NCI-H510A (cell line): ENCODE measurements around the gene CYP2D6.
A peak's percentile ranks its signal among the peaks of the same experiment; 100 is the strongest.

Experiments used
- DNase-seq: peaks from one replicate; lab custom pipeline; 2025; lab: John Stamatoyannopoulos, UW

CYP2D6 gene

GRCh38 chr22:42084874-42085273 is 45.7 kb downstream of the CYP2D6 start:
- no peak for DNase-seq

GRCh38 chr22:42083119-42083518 is 47.5 kb downstream of the CYP2D6 start:
- no peak for DNase-seq

- DNase-seq = no peak
Measured at GRCh38 chr22:42080287-42080686, 50.3 kb downstream of the CYP2D6 start.

GRCh38 chr22:42079319-42080251 is 51.0 kb downstream of the CYP2D6 start, which contains the start of gene SMDT1:
TSS of gene SMDT1 (plus strand) at chr22:42079700. CDS start at chr22:42079769, 69 bp downstream.
- DNase-seq = peak; percentile 95

GRCh38 chr22:42078469-42079318 is 51.9 kb downstream of the CYP2D6 start:
- no peak for DNase-seq

GRCh38 chr22:42077486-42078125 is 53.0 kb downstream of the CYP2D6 start:
- DNase-seq = no peak

GRCh38 chr22:42076764-42077485 is 53.7 kb downstream of the CYP2D6 start:
- DNase-seq = no peak
